Colon (tissue), 2 donors: Measurements from ENCODE around the gene CATSPER3.

Experiments used
- FAIRE-seq: peaks from 2 replicates; lab custom pipeline; 2012; peaks lifted over from hg19 to GRCh38; lab: Jason Lieb, UNC
- donor health status: control.
- donor health status: control.

The CATSPER3 gene

GRCh38 chr5:134967607-134968006, at the start of gene CATSPER3:
CATSPER3 (plus strand) TSS chr5:134967907; CDS start chr5:134967992, 85 bp downstream.
- no peak for FAIRE-seq

- FAIRE-seq, result no peak
Measured at GRCh38 chr5:134918861-134919260, 48.8 kb upstream of the CATSPER3 start.

- no peak for FAIRE-seq
Measured at GRCh38 chr5:134920848-134921575, 46.7 kb upstream of the CATSPER3 start.

GRCh38 chr5:134932508-134932907, 35.2 kb upstream of the CATSPER3 start:
- no peak for FAIRE-seq

- no peak for FAIRE-seq
Measured at GRCh38 chr5:134934202-134934601, 33.5 kb upstream of the CATSPER3 start.

GRCh38 chr5:134935711-134936602, 31.8 kb upstream of the CATSPER3 start:
- FAIRE-seq, result no peak

GRCh38 chr5:134937526-134937925, 30.2 kb upstream of the CATSPER3 start:
- no peak for FAIRE-seq

- FAIRE-seq, result no peak
Measured at GRCh38 chr5:134938030-134938429, 29.7 kb upstream of the CATSPER3 start.

DNA sequence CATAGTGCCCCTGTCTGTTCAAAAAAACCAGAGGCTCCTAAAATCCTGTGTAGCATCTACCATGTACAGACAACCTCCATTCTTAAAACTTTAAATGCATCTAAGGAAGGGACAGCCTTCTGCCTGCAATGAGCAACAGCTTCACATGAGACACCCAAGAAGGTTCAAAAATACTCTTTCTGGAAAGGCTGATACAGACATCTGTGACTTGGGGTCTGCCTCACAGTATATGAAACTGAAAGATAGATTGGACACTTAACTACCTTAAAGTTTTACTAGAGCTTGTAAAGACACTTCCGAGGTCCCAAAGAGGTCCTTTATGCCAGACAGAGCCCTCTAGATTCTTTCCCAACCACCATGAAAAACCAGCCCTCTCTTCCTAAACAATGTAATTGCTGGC, 28.2 kb upstream of the CATSPER3 start:
- no peak for FAIRE-seq

- no peak for FAIRE-seq
Measured at GRCh38 chr5:134943547-134943946, 24.2 kb upstream of the CATSPER3 start.

- no peak for FAIRE-seq
Measured at GRCh38 chr5:134944630-134945029, 23.1 kb upstream of the CATSPER3 start.

- FAIRE-seq, result no peak
Measured at GRCh38 chr5:134945041-134945440, 22.7 kb upstream of the CATSPER3 start.

- FAIRE-seq, result no peak
Measured at GRCh38 chr5:134948911-134949310, 18.8 kb upstream of the CATSPER3 start.

DNA sequence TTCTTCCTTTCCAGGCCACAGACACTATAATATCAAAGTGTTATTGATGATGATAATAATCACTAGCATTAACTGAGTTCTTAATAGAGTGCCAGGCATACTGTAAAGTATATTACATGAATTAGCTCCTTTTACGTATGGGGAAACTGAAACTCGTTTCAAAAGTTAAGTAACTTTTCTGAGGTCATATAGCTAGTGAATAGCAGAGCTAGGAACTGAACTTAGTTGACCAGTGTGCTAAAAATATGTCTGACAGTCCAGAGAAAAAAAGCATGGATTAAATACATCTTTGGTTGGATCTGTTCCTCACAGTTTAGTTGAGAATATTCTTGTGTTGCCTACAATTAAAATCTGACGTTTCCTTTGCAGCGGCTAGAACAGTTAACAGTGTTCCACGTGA, 18.4 kb upstream of the CATSPER3 start:
- no peak for FAIRE-seq

DNA sequence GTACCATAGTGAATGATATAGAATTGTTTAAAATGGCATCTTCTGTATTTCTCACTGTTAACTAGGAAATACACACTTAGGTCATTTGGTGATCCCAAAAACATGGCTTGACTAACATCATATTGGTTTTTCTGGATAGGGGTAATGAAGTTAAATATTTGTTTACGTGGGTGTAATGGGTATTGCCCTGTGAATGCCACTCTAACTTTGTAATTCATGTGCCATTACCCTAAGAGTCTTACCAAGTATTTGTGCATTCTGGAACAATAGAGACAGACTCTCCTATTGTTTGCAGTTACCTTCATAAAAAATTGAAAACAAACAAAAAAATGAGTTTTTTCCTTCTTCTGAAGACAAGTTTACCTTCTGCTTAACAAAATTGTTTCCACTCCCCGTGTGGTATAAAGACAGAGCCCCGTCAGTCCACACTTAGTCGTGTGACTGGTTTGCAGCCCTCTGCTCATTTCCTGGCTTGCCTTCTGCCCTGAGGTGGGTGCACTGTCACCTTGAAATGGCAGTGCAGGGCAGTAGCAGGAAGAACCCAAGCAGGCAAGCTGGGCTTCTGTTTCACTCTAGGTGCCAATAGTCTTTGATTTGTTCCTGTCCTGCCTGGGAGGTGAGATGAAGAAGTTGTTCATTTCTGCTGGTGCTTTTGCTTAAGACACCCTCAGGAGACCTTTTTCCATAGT, 9.6 kb upstream of the CATSPER3 start:
- FAIRE-seq, result no peak

GRCh38 chr5:134958755-134959154, 9.0 kb upstream of the CATSPER3 start:
- FAIRE-seq, result no peak

DNA sequence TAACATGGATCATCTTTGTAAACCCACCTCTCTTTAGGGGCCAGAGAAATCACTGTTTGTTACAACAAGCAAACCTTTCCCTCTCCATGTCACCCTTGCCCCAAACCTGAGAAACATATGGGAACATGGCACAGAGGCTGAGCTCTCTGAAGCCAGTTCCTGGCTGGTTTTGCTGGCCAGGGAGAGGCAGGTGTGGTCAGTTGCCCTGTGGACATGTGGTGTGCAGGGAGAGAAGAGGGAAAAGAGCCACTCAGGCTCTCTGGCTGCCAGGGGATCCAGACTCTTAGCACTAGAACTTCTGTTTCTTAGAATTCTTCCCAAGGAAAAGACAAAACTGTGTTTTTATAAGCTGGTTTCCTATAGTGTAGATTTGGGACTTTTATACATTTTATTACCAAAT, 4.6 kb upstream of the CATSPER3 start:
- FAIRE-seq, result no peak

DNA sequence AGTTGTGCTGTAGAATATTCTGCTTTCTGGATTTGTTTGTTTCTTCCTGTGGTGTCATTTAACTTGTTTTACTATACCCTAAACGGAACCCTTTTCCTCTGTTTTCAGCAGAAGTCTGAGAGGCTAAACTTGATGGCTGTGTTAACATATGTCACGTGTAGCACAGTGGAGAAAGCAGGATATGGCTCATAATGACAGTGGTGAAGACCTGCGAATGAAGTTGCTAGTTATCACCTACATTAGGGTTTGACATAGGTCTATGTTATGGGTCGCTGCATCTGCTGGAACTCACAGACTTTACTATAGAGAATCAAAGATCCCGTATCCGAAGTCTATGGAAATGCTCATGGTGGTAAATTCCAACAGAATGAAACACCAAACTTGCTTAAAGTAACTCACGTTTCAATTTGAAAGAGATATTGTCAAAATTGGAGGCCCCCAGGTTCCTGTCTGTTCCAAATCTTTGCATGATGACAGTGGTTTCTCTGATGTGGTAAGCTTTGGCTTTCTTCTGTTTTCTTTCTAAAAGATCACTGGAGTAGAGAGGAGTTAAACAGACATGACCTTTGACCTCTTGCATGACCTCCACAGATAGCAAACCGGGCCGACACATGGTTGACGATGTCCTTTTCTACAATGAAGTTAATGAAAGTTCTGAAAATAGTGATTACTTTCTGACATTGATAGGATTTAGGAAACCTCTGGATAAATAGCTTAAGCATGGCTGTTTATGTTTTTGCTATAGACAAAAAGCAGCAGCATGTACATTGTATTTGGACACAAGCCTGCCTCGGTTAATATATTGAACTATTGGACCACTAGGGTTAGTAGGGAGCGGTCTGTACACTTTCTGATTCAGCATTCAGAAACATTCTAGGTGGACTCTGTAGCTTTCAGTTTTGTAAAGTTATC, 3.1 kb upstream of the CATSPER3 start:
- no peak for FAIRE-seq

GRCh38 chr5:134965271-134965825, 2.4 kb upstream of the CATSPER3 start:
- FAIRE-seq, result no peak

DNA sequence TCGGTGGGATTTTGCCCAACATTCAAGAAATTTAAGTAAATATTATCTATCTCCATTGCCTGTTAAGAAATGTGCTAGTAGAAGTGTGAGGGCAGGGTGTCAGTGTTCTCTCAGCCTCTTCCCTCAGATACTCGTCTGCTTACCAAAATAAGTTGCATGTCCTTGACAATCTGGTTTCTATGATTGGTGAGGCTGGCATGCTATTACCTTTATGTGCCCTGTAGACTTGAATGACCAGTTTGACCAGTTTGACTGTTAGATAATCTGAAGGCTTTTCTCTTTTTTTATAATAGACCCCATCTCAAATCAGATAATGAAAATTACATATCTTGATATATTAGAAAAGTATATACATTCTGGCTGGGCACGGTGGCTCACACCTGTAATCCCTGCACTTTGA, 348 bp downstream of the CATSPER3 start:
- no peak for FAIRE-seq

- no peak for FAIRE-seq
Measured at GRCh38 chr5:134969166-134969565, 1.5 kb downstream of the CATSPER3 start.
